H1 (cell line): Measurements from ENCODE around the gene ROR1. TPM values are rescaled to one million over a fixed set of nuclear protein-coding genes. Genes with fewer than 3 reads are reported as not detected.

Experiments
- CTCF ChIA-PET: fragments of 300-600 bp; sonication (Branson Sonifier 250); formaldehyde crosslinking; loops from one replicate; lab custom pipeline; 2021; ENCODE audit not compliant: partially characterized antibody; lab: Charles Lee
- POLR2A ChIA-PET: fragments of 300-600 bp; sonication (Branson Sonifier 250); formaldehyde crosslinking; loops from one replicate; lab custom pipeline; 2021; ENCODE audit warnings: inconsistent platforms; ENCODE audit not compliant: partially characterized antibody; lab: Charles Lee
- DNase-seq, 2 experiments: peaks; one replicate each; pipeline versions ENCODE4 v3.0.0 to v3.0.0-alpha.2; 2010 to 2022; ENCODE audit warnings: low spot score in 2 of 2, low read depth in 1 of 2, mixed read lengths in 1 of 2
- FAIRE-seq: peaks from 2 replicates; lab custom pipeline; 2011; peaks lifted over from hg19 to GRCh38; lab: Jason Lieb, UNC
- H2AFZ ChIP-seq: 2 replicates; pipeline ENCODE4 v1.8.1; 2012; ENCODE audit warnings: low read length, inconsistent platforms
- H2AK5ac ChIP-seq: 2 replicates; pipeline ENCODE4 v1.6.1; 2013; ENCODE audit warnings: low read depth, low read length
- H2BK120ac ChIP-seq: replicated peaks from 2 replicates; pipeline ENCODE3; 2013; ENCODE audit warnings: low read depth, low read length, inconsistent platforms
- H2BK12ac ChIP-seq: 2 replicates; pipeline ENCODE4 v1.6.1; 2013; ENCODE audit warnings: low read depth, low read length
- H2BK15ac ChIP-seq: 2 replicates; pipeline ENCODE4 v1.6.1; 2013; ENCODE audit warnings: low read length
- H2BK20ac ChIP-seq: 2 replicates; pipeline ENCODE4 v1.6.1; 2013; ENCODE audit warnings: low read length
- H2BK5ac ChIP-seq: 2 replicates; pipeline ENCODE4 v1.6.1; 2013; ENCODE audit warnings: low read depth, low read length
- H3K14ac ChIP-seq: 2 replicates; pipeline ENCODE4 v1.6.1; 2013; ENCODE audit warnings: inconsistent platforms; ENCODE audit not compliant: insufficient read length
- H3K18ac ChIP-seq: 2 replicates; pipeline ENCODE4 v1.6.1; 2013; ENCODE audit warnings: low read length; ENCODE audit errors: extremely low read depth
- H3K23ac ChIP-seq: 2 replicates; pipeline ENCODE4 v1.6.1; 2013; ENCODE audit warnings: inconsistent platforms; ENCODE audit not compliant: insufficient read length
- H3K23me2 ChIP-seq: 2 replicates; pipeline ENCODE4 v1.6.1; 2013; ENCODE audit warnings: low read depth, low read length
- H3K27ac ChIP-seq: 2 replicates; pipeline ENCODE4 v1.6.1; 2011; ENCODE audit warnings: low read depth, low read length, inconsistent platforms
- H3K27me3 ChIP-seq, 4 experiments: replicated peaks in 1 of 4; 1 replicate in 1 of 4; 2 replicates in 3 of 4; pipeline versions ENCODE4 v1.6.1 to v1.8.1; 2011 to 2013; ENCODE audit warnings: low read length in 3 of 4, mild to moderate bottlenecking in 3 of 4, inconsistent platforms in 2 of 4, mixed read lengths in 2 of 4, moderate library complexity in 1 of 4; ENCODE audit not compliant: control insufficient read depth in 3 of 4, insufficient read depth in 3 of 4; ENCODE audit errors: extremely low read depth in 1 of 4
- H3K36me3 ChIP-seq, 4 experiments: 2 replicates each; pipeline versions ENCODE4 v1.6.1 to v1.8.1; 2011 to 2013; ENCODE audit warnings: mild to moderate bottlenecking in 4 of 4, low read length in 3 of 4, moderate library complexity in 2 of 4, control low read depth in 1 of 4, inconsistent platforms in 1 of 4; ENCODE audit not compliant: insufficient read depth in 4 of 4, control insufficient read depth in 2 of 4
- H3K4ac ChIP-seq: replicated peaks from 2 replicates; pipeline ENCODE3; 2013; ENCODE audit warnings: low read length, low read depth, mixed read lengths, inconsistent platforms; ENCODE audit not compliant: insufficient read length
- H3K4me1 ChIP-seq, 4 experiments: replicated peaks in 1 of 4; 1 replicate in 1 of 4; 2 replicates in 3 of 4; pipeline versions ENCODE4 v1.6.1 to v1.8.1; 2011 to 2013; ENCODE audit warnings: low read length in 3 of 4, inconsistent platforms in 2 of 4, mixed read lengths in 1 of 4; ENCODE audit not compliant: insufficient read depth in 4 of 4, control insufficient read depth in 3 of 4
- H3K4me2 ChIP-seq, 2 experiments: 2 replicates each; pipeline versions ENCODE4 v1.6.1 to v1.8.1; 2011 to 2013; ENCODE audit warnings: low read depth in 2 of 2, low read length in 2 of 2, control low read depth in 1 of 2, inconsistent platforms in 1 of 2, mild to moderate bottlenecking in 1 of 2; ENCODE audit not compliant: insufficient read depth in 1 of 2
- H3K4me3 ChIP-seq, 4 experiments: fragments of 200-600, 300-600 bp in 1 of 4; sonication (generic), shearing (Covaris generic), sonication (Bioruptor Twin) in 1 of 4; 2 replicates each; pipeline versions ENCODE4 v1.5.1 to v1.8.1; 2011 to 2016; ENCODE audit warnings: low read length in 4 of 4, low read depth in 3 of 4, control low read depth in 2 of 4, inconsistent platforms in 2 of 4, mild to moderate bottlenecking in 2 of 4, mixed read lengths in 1 of 4, moderate library complexity in 1 of 4; ENCODE audit not compliant: insufficient read depth in 2 of 4; ENCODE audit errors: extremely low read depth in 1 of 4
- H3K56ac ChIP-seq: replicated peaks from 2 replicates; pipeline ENCODE3; 2013; ENCODE audit warnings: low read depth, mild to moderate bottlenecking, mixed read lengths, low read length, inconsistent platforms; ENCODE audit not compliant: insufficient read length
- H3K79me1 ChIP-seq: 2 replicates; pipeline ENCODE4 v1.6.1; 2013; ENCODE audit warnings: low read depth, low read length, control low read depth
- H3K79me2 ChIP-seq, 2 experiments: 2 replicates each; pipeline versions ENCODE4 v1.6.1 to v1.8.1; 2012 to 2013; ENCODE audit warnings: low read length in 2 of 2, mild to moderate bottlenecking in 2 of 2, inconsistent platforms in 1 of 2; ENCODE audit not compliant: insufficient read depth in 2 of 2, control insufficient read depth in 1 of 2
- H3K9ac ChIP-seq, 4 experiments: replicated peaks in 1 of 4; 1 replicate in 1 of 4; 2 replicates in 3 of 4; pipeline versions ENCODE4 v1.6.1 to v1.8.1; 2011 to 2013; ENCODE audit warnings: low read depth in 3 of 4, low read length in 3 of 4, control low read depth in 2 of 4, mild to moderate bottlenecking in 2 of 4, moderate library complexity in 2 of 4, inconsistent platforms in 1 of 4; ENCODE audit errors: extremely low read depth in 1 of 4
- H3K9me3 ChIP-seq, 2 experiments: 2 replicates each; pipeline versions ENCODE4 v1.6.1 to v1.8.1; 2012 to 2013; ENCODE audit warnings: mild to moderate bottlenecking in 2 of 2, moderate library complexity in 2 of 2, control low read depth in 1 of 2, inconsistent platforms in 1 of 2, low read depth in 1 of 2, low read length in 1 of 2, mixed read lengths in 1 of 2; ENCODE audit not compliant: insufficient read depth in 2 of 2
- H4K20me1 ChIP-seq, 2 experiments: replicated peaks in 1 of 2; 2 replicates each; pipeline versions ENCODE3 to v1.8.1; 2011 to 2013; ENCODE audit warnings: inconsistent platforms in 2 of 2, low read length in 2 of 2, mild to moderate bottlenecking in 1 of 2; ENCODE audit not compliant: insufficient read depth in 2 of 2, control insufficient read depth in 1 of 2
- H4K5ac ChIP-seq: 2 replicates; pipeline ENCODE4 v1.6.1; 2013; ENCODE audit warnings: low read length, low read depth, mixed read lengths, inconsistent platforms; ENCODE audit not compliant: insufficient read length
- H4K8ac ChIP-seq: 2 replicates; pipeline ENCODE4 v1.8.0; 2013; ENCODE audit warnings: mild to moderate bottlenecking, moderate library complexity, low read length, inconsistent platforms; ENCODE audit not compliant: insufficient read depth; ENCODE audit errors: extremely low read depth
- H4K91ac ChIP-seq: replicated peaks from 2 replicates; pipeline ENCODE3; 2013; ENCODE audit warnings: low read length, mixed read lengths, inconsistent platforms; ENCODE audit not compliant: insufficient read length
- ATF2 ChIP-seq: IDR thresholded peaks from 2 replicates; pipeline ENCODE4 v1.6.1; 2012; ENCODE audit warnings: low read length, inconsistent platforms
- CHD2 ChIP-seq: IDR thresholded peaks from 2 replicates; pipeline ENCODE4 v1.6.1; 2012; ENCODE audit warnings: low read length, improper control_type of control experiment
- EGR1 ChIP-seq: IDR thresholded peaks from 2 replicates; pipeline ENCODE4 v1.6.1; 2011; ENCODE audit warnings: low read depth, low read length, borderline replicate concordance
- FOSL1 ChIP-seq: IDR thresholded peaks from 2 replicates; pipeline ENCODE4 v1.6.1; 2011; ENCODE audit warnings: mild to moderate bottlenecking, low read depth, low read length, moderate library complexity; ENCODE audit not compliant: insufficient read depth
- KDM5A ChIP-seq: fragments of 200-600 bp; IDR thresholded peaks from 2 replicates; pipeline ENCODE4 v1.7.1; 2012; ENCODE audit warnings: mild to moderate bottlenecking, low read length, inconsistent platforms, mixed read lengths
- POLR2A ChIP-seq, 2 experiments: IDR thresholded peaks; 1 replicate in 1 of 2; 2 replicates in 1 of 2; pipeline ENCODE4 v1.6.1; 2011; ENCODE audit warnings: low read depth in 2 of 2, low read length in 2 of 2, mild to moderate bottlenecking in 2 of 2; ENCODE audit errors: control extremely low read depth in 1 of 2
- RFX5 ChIP-seq: IDR thresholded peaks from 2 replicates; pipeline ENCODE4 v1.6.1; 2011; ENCODE audit warnings: low read depth, low read length, improper control_type of control experiment, borderline replicate concordance
- RNF2 ChIP-seq: fragments of 200-900, 300-1000 bp; sonication (generic); IDR thresholded peaks from 2 replicates; pipeline ENCODE4 v1.7.1; 2016; ENCODE audit warnings: borderline replicate concordance, low read depth, mild to moderate bottlenecking, antibody characterized with exemption, low read length; ENCODE audit not compliant: poor library complexity, severe bottlenecking; ENCODE audit errors: missing control alignments
- SUZ12 ChIP-seq: fragments of 200-600 bp; sonication (generic); IDR thresholded peaks from 2 replicates; pipeline ENCODE4 v1.6.1; 2012; ENCODE audit warnings: mild to moderate bottlenecking, inconsistent platforms, low read length, moderate library complexity, mixed read lengths
- TAF1 ChIP-seq: IDR thresholded peaks from 2 replicates; pipeline ENCODE4 v1.6.1; 2011; ENCODE audit warnings: mild to moderate bottlenecking, low read depth, low read length
- TCF12 ChIP-seq: IDR thresholded peaks from 2 replicates; pipeline ENCODE4 v1.6.1; 2011; ENCODE audit warnings: low read depth, mild to moderate bottlenecking, low read length
- WGBS, 2 experiments: shearing (Covaris generic) in 1 of 2; methylation state at CpG; one replicate each; pipeline versions ENCODE4 v1.1.6 to v1.1.7; 2013 to 2015; ENCODE audit warnings: low lambda C conversion rate in 2 of 2, mixed read lengths in 2 of 2, inconsistent platforms in 1 of 2, low coverage in 1 of 2, missing lambda C conversion rate in 1 of 2; ENCODE audit not compliant: insufficient replicate concordance in 2 of 2, insufficient coverage in 1 of 2, insufficient read length in 1 of 2; ENCODE audit errors: extremely low coverage in 1 of 2, missing lambda C conversion rate in 1 of 2; 5-methylcytosine and 5-hydroxymethylcytosine counted together
- polyA plus RNA-seq, 7 experiments: library from polyadenylated mRNA; depleted of rRNA in 3 of 7; stranded (reverse) in 5 of 7; unstranded in 2 of 7; fragments of >200 nt in 5 of 7; fragments of 200-250 nt in 2 of 7; gene quantifications; 1 replicate in 5 of 7; 2 replicates in 1 of 7; 4 replicates in 1 of 7; pipeline versions ENCODE4 v1.2.1 to v1.2.3, GENCODE V29; 2011 to 2013; ENCODE audit warnings: missing spikeins in 2 of 7, mixed read lengths in 2 of 7
- total RNA-seq: library from RNA; stranded (reverse); fragmentation: NEBNext Ultra II Directional; extraction: Animal tissue kit (Norgen Biotek cat#: 25700); gene quantifications from 2 replicates; pipeline ENCODE4 v1.2.1, GENCODE V29; 2021
- TF ChIP-seq, protein P1 (sequence below): IDR thresholded peaks from 2 replicates; pipeline ENCODE4 v1.6.1; 2012; ENCODE audit warnings: inconsistent platforms

The ROR1 gene
- total and polyA plus RNA-seq, 2 of the 8 experiments (the other 6 are each of a cell fraction or from before 2014, with no cell fraction given): 33.6 to 73.6 TPM

GRCh38 chr1:63836374-63836773, 62.6 kb downstream of the ROR1 start:
- Histone ChIP-seq H3K36me3 (no peaks in the 10 kb centered on the region), H2AFZ (no peak overlapping the region), H3K27ac (no peak overlapping the region), H3K4me3 (peak overlapping the region in 1 of 4 experiments; percentile 13; a peak in 1 of 8 replicates), H4K20me1 (peaks cover 7 to 10% of the 10 kb centered on the region in 2 experiments), H3K79me1 (no peaks in the 10 kb centered on the region; the same call in none of the 2 replicates), H3K79me2 (peaks cover 6 to 99% of the 10 kb centered on the region in 2 experiments; a peak in 3 of 4 replicates), H4K91ac (no peak overlapping the region), H3K56ac (no peak overlapping the region), H4K5ac (peak overlapping the region; percentile 12), H3K23ac (no peak overlapping the region), H2BK20ac (no peak overlapping the region), H2BK5ac (no peak overlapping the region), H4K8ac (no peak overlapping the region), H2BK12ac (no peak overlapping the region), H2BK15ac (no peak overlapping the region), H3K4ac (no peak overlapping the region), H3K4me1 (peaks cover 3 to 30% (median 22%) of the 10 kb centered on the region in 4 experiments), H3K9me3 (no peaks in the 10 kb centered on the region), H3K23me2 (no peaks in the 10 kb centered on the region), H3K18ac (no peak overlapping the region), H2BK120ac (no peak overlapping the region), H3K14ac (no peak overlapping the region), H3K9ac (no peak overlapping the region), H3K27me3 (no peaks in the 10 kb centered on the region), H2AK5ac (no peak overlapping the region), H3K4me2 (peak overlapping the region; percentile 25; a peak in 2 of 4 replicates)
- WGBS, 2 experiments: 90% methylated on average over 1 of the region's 1 CpG; no CpG with 5 or more reads in 1 of the 2 experiments
- ChIA-PET CTCF (interaction anchor here (1.0 to 3.3 kb wide), 3 partner anchors 12 to 144 kb away, joined by 3 to 11 read pairs (median 7); no protein-coding TSS in a partner anchor), POLR2A (interaction anchor here (0.9 to 2.7 kb wide), 2 partner anchors 43 to 61 kb away, joined by 3 to 8 read pairs; no protein-coding TSS in a partner anchor)
- FAIRE-seq (no peak), DNase-seq (no peak)
- no peak for TF ChIP-seq POLR2A (IDR thresholded peaks at IDR 0.05; ENCODE audit: control extremely low read depth in 1 of 2, low read depth in 2 of 2, low read length in 2 of 2)
- no peak for TF ChIP-seq CHD2
- TF ChIP-seq RFX5: no peak
- no peak for TF ChIP-seq SUZ12
- TF ChIP-seq EGR1: no peak
- TF ChIP-seq KDM5A: no peak
- no peak for TF ChIP-seq TAF1
- TF ChIP-seq, protein P1, sequence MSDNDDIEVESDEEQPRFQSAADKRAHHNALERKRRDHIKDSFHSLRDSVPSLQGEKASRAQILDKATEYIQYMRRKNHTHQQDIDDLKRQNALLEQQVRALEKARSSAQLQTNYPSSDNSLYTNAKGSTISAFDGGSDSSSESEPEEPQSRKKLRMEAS: no peak
- no peak for TF ChIP-seq TCF12
- TF ChIP-seq ATF2: no peak
- TF ChIP-seq FOSL1: no peak
- TF ChIP-seq RNF2: no peak
